Fibroblast of upper back skin (primary cell): ENCODE data around the gene FOLR1.
A peak's percentile ranks its signal among the peaks of the same experiment; 100 is the strongest.

Source experiments
- DNase-seq: peaks from one replicate; pipeline ENCODE4 v3.0.0-alpha.2; 2013

The FOLR1 gene

GRCh38 chr11:72224564-72225410, 32.8 kb downstream of the FOLR1 start, which contains the start of gene INPPL1:
Gene INPPL1 (plus strand): TSS chr11:72224767. CDS start chr11:72224985, 218 bp downstream.
- peak; percentile 45 for DNase-seq

- no peak for DNase-seq
Observed at GRCh38 chr11:72225411-72225951, 33.5 kb downstream of the FOLR1 start.

GRCh38 chr11:72226701-72227100, 34.8 kb downstream of the FOLR1 start:
- no peak for DNase-seq

- peak; percentile 30 for DNase-seq
Observed at GRCh38 chr11:72227316-72228228, 35.6 kb downstream of the FOLR1 start.

GRCh38 chr11:72228229-72228843, 36.4 kb downstream of the FOLR1 start:
- DNase-seq = no peak

GRCh38 chr11:72228844-72229231, 36.9 kb downstream of the FOLR1 start:
- no peak for DNase-seq

GRCh38 chr11:72229336-72229924, 37.5 kb downstream of the FOLR1 start:
- no peak for DNase-seq

- no peak for DNase-seq
Observed at GRCh38 chr11:72229925-72230763, 38.2 kb downstream of the FOLR1 start.

GRCh38 chr11:72230764-72231365, 38.9 kb downstream of the FOLR1 start:
- no peak for DNase-seq

- DNase-seq = no peak
Observed at GRCh38 chr11:72231396-72232259, 39.7 kb downstream of the FOLR1 start.

GRCh38 chr11:72232260-72233055, 40.5 kb downstream of the FOLR1 start:
- no peak for DNase-seq

- no peak for DNase-seq
Observed at GRCh38 chr11:72233056-72233772, 41.3 kb downstream of the FOLR1 start.

- DNase-seq = no peak
Observed at GRCh38 chr11:72233773-72234513, 42.0 kb downstream of the FOLR1 start.

- DNase-seq = no peak
Observed at GRCh38 chr11:72234514-72234830, 42.5 kb downstream of the FOLR1 start.

GRCh38 chr11:72234920-72235319, 43.0 kb downstream of the FOLR1 start:
- DNase-seq = no peak

GRCh38 chr11:72235351-72236057, 43.6 kb downstream of the FOLR1 start:
- no peak for DNase-seq

GRCh38 chr11:72236083-72236697, 44.2 kb downstream of the FOLR1 start:
- no peak for DNase-seq
